Activated CD8-positive, alpha-beta T cell treated with anti-CD3 and anti-CD28 coated beads for 36 hours (primary cell): ENCODE data around the gene A4GALT. TPM values are rescaled to one million over a fixed set of nuclear protein-coding genes. Genes with fewer than 3 reads are reported as not detected.

ENCODE experiments used
- ATAC-seq: fragments of 200-7000 bp; cut with Tn5 transposase; one replicate; pipeline ENCODE4 v1.10.0; 2021; ENCODE audit warnings: mild to moderate bottlenecking, moderate library complexity
- CTCF ChIA-PET: fragments of 350-600 bp; sonication (Branson Sonifier 250); formaldehyde crosslinking; loops from one replicate; lab custom pipeline; 2021; ENCODE audit warnings: antibody characterized with exemption; lab: Charles Lee
- POLR2A ChIA-PET: fragments of 350-600 bp; sonication (Branson Sonifier 250); formaldehyde crosslinking; loops from one replicate; lab custom pipeline; 2021; ENCODE audit warnings: antibody characterized with exemption; lab: Charles Lee
- DNase-seq: peaks from one replicate; pipeline ENCODE4 v3.0.0-alpha.2; 2020
- H3K27ac Mint-ChIP-seq: one replicate; pipeline ENCODE4 v1.8.0; 2021; ENCODE audit warnings: mild to moderate bottlenecking, mixed read lengths
- H3K27me3 Mint-ChIP-seq: one replicate; pipeline ENCODE4 v1.8.0; 2021; ENCODE audit warnings: mixed read lengths
- H3K36me3 Mint-ChIP-seq: one replicate; pipeline ENCODE4 v1.8.0; 2021; ENCODE audit warnings: low read depth, mixed read lengths
- H3K4me1 Mint-ChIP-seq: one replicate; pipeline ENCODE4 v1.8.0; 2021; ENCODE audit warnings: low read depth, mixed read lengths
- H3K4me3 Mint-ChIP-seq: one replicate; pipeline ENCODE4 v1.8.0; 2021; ENCODE audit warnings: mild to moderate bottlenecking, moderate library complexity, mixed read lengths
- H3K9me3 Mint-ChIP-seq: one replicate; pipeline ENCODE4 v1.8.0; 2021; ENCODE audit warnings: mixed read lengths
- intact Hi-C: fragments of 100-400 bp; cut with micrococcal nuclease; formaldehyde crosslinking; loops from one replicate; pipeline ENCODE4 v1.10.0; 2022
- total RNA-seq, 2 experiments: library from RNA; stranded (reverse); gene quantifications; one replicate each; pipeline ENCODE4 v1.2.3, GENCODE V29; 2021
- TF ChIP-seq, protein P1 (sequence below): fragments of 200-600 bp; IDR thresholded peaks from one replicate; pipeline ENCODE4 v1.8.0; 2022; ENCODE audit warnings: antibody characterized with exemption, mild to moderate bottlenecking

Gene A4GALT
- total RNA-seq, 2 experiments from 2014 or later: 0.20 to 0.38 TPM

DNA sequence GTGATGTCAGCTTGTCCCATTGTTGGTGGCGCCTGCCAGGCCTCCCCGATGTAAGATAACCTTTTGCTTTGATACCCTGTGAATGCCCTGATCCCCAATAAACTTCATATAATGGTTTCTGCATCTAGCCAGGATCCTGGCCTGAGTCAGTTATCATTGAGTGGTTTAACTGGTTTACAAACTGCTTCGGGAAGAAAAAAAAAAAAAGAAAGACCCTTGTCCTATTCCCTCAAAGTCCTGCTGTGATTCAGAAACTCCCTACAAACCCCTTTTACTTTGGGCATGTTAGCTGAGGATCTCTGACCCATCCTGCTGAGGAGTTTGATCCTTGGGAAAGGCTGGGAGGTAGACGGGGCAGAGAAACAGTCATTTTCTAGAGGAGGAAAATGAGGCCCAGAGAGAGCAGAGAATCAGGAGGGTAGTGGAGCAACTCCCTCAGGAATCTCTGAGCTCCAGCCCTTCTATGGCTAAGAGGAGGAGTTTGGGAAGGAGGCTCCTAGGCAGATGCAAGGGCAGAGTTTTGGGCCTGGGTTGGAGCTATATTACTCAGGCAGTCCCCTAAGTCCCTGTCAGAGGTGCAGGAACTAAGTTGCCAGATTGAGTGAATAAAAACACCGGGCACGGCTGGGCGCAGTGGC is 66.1 kb downstream of the A4GALT start:
- Mint-ChIP-seq H3K27ac (no peak overlapping the region), H3K4me1 (no peaks in the 10 kb centered on the region), H3K4me3 (no peak overlapping the region), H3K36me3 (no peaks in the 10 kb centered on the region), H3K27me3 (no peaks in the 10 kb centered on the region), H3K9me3 (no peaks in the 10 kb centered on the region)
- ChIA-PET CTCF (interaction anchor here (1.8 to 2.6 kb wide), 2 partner anchors 33 to 213 kb away, joined by 5 to 6 read pairs; no protein-coding TSS in a partner anchor), POLR2A (interaction anchor here (0.6 to 4.2 kb wide), 2 partner anchors 20 to 40 kb away, joined by 3 to 19 read pairs; partner anchors contain the start of gene POLDIP3)
- DNase-seq (no peak), ATAC-seq (no peak)
- TF ChIP-seq, protein P1, sequence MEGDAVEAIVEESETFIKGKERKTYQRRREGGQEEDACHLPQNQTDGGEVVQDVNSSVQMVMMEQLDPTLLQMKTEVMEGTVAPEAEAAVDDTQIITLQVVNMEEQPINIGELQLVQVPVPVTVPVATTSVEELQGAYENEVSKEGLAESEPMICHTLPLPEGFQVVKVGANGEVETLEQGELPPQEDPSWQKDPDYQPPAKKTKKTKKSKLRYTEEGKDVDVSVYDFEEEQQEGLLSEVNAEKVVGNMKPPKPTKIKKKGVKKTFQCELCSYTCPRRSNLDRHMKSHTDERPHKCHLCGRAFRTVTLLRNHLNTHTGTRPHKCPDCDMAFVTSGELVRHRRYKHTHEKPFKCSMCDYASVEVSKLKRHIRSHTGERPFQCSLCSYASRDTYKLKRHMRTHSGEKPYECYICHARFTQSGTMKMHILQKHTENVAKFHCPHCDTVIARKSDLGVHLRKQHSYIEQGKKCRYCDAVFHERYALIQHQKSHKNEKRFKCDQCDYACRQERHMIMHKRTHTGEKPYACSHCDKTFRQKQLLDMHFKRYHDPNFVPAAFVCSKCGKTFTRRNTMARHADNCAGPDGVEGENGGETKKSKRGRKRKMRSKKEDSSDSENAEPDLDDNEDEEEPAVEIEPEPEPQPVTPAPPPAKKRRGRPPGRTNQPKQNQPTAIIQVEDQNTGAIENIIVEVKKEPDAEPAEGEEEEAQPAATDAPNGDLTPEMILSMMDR: no peak
- intact Hi-C loops: no loop called here

DNA sequence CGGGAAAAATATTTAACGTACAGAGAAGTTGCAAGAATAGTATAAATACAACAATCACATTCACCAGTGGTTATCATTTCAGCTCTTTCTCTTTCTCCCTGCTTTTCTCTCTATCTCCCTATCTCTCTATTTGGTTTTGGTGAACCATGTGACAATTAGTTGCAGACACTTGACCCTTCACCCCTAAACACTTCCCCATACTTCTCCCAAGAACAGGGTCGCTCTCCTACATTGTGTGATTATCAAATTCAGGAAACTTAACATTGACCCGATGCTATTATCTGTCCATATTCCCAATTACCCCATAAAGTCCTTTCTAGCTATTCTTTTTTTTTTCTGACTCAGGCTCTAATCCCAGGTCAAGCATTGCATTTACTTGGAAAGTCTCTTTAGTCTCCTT is 66.7 kb downstream of the A4GALT start:
- no peak overlapping the region for H3K4me3 Mint-ChIP-seq
- no peak overlapping the region for H3K27ac Mint-ChIP-seq
- no peaks in the 10 kb centered on the region for H3K4me1 Mint-ChIP-seq
- no peaks in the 10 kb centered on the region for H3K27me3 Mint-ChIP-seq
- CTCF ChIA-PET: interaction anchor here (1.2 to 2.6 kb wide), 3 partner anchors 9 to 214 kb away, joined by 4 to 6 read pairs (median 5); no protein-coding TSS in a partner anchor
- POLR2A ChIA-PET: interaction anchor here (0.6 to 4.2 kb wide), 2 partner anchors 21 to 39 kb away, joined by 3 to 19 read pairs; partner anchors contain the start of gene POLDIP3
- TF ChIP-seq, protein P1: no peak
- H3K9me3 Mint-ChIP-seq: no peaks in the 10 kb centered on the region
- no peaks in the 10 kb centered on the region for H3K36me3 Mint-ChIP-seq
- ATAC-seq: no peak
- intact Hi-C loops: no loop called here
- DNase-seq: no peak

DNA sequence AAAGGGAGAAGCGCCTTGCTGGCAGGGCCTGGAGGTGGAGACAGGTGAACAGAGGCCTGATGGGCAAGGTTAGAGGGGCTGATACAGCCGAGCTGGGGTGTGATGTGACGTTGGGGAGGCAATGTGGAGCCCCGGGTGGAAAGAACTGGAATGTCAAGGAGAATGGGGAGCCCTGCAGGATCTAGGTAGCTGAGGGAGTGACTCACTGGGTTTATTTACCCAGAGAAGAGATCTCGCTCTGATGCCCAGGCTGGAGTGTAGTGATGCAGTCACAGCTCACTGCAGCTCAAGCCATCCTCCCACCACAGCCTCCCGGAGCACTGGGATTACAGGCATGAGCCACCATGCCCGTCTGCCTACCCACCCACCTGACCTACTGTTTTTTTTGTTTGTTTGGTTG is 69.5 kb downstream of the A4GALT start:
- ATAC-seq (no peak), DNase-seq (no peak)
- H3K27me3 Mint-ChIP-seq: no peaks in the 10 kb centered on the region
- ChIA-PET CTCF (no interaction called here), POLR2A (interaction anchor here (1.1 to 2.5 kb wide), 2 partner anchors 30 to 36 kb away, joined by 4 to 7 read pairs; no protein-coding TSS in a partner anchor)
- H3K27ac Mint-ChIP-seq: no peak overlapping the region
- TF ChIP-seq, protein P1: no peak
- H3K36me3 Mint-ChIP-seq: no peaks in the 10 kb centered on the region
- no peaks in the 10 kb centered on the region for H3K9me3 Mint-ChIP-seq
- peaks cover 14% of the 10 kb centered on the region for H3K4me1 Mint-ChIP-seq
- peak overlapping the region; percentile 17 for H3K4me3 Mint-ChIP-seq
- intact Hi-C loops: no loop called here

DNA sequence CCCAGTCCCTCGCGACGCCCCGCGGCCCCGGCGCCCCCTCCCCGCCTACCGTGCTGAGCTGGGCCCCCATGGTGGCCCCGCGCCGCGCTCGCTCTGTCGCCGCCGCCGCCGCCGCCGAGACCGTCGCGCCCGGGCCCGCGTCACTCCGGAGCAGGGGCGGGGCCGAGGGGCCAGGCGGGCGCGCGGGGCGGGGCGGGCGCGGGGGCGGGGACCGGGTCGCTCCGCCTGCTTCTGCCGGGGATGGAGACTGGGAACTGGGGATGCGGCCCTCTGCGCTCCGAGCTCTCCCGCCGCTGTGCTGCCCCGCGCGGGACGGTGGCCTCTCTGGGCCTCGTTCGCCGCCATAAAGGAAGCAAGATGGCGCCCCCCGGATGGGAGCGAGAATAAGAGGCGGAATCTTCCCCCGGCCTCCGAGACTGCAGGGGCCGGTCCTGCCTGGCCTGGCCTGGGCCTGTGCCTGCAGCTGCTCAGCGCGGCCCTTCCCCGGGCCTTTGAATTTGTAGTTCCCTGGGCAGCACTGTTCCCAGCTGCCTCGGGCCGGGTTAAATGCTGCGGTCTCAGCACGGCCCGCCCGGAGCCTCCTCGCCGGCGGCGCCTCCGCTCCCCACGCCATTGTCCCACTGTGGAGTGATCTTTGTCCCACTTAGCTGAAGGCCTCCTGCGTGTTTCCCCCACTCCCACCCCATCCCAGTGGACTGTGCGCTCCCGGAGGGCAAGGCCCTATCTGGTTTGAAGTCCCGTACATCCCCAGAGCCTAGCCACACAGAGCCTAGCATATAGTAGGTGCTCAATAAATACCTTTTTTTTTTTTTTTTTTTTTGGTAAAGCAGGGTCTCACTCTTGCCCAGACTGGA is 71.2 kb downstream of the A4GALT start, which contains the start of gene CYB5R3:
Gene CYB5R3, minus strand, starts transcription at position 147 of the 854 bp plus-strand sequence. Its CDS starts 77 bp downstream, at position 70.
- TF ChIP-seq, protein P1: no peak
- intact Hi-C loops: no loop called here
- Mint-ChIP-seq H3K27ac (peak within 1 kb of the TSS; percentile 95), H3K4me1 (peaks cover 28% of the 10 kb centered on the region), H3K27me3 (no peaks in the 10 kb centered on the region), H3K9me3 (no peaks in the 10 kb centered on the region), H3K36me3 (no peaks in the 10 kb centered on the region), H3K4me3 (peak within 1 kb of the TSS; percentile 95)
- POLR2A ChIA-PET: interaction anchor here (0.6 to 4.9 kb wide), 10 partner anchors 8 to 538 kb away, joined by 3 to 64 read pairs (median 4); partner anchors contain the start of genes ATP5MGL, POLDIP3 and TTLL12
- CTCF ChIA-PET: interaction anchor here (1.2 kb wide), 1 partner anchor 29 kb away, joined by 4 read pairs; no protein-coding TSS in a partner anchor
- ATAC-seq (peak; percentile 88), DNase-seq (peak; percentile 85)
